Left colon (tissue), 2 donors: Measurements from ENCODE around the gene LCAT. TPM values are rescaled to one million over a fixed set of nuclear protein-coding genes. Genes with fewer than 3 reads are reported as not detected.

Experiments used
- ATAC-seq: fragments of 200-7000 bp; cut with Tn5 transposase; one replicate; pipeline ENCODE4 v1.9.1; 2020; ENCODE audit warnings: mild to moderate bottlenecking, moderate library complexity
- DNase-seq, 2 donors: peaks; one replicate each; pipeline ENCODE4 v3.0.0-alpha.2; 2020
- intact Hi-C, 2 donors: fragments of 100-400 bp; cut with DNase I in 1 of 2; cut with micrococcal nuclease in 1 of 2; formaldehyde crosslinking; loops; one replicate each; pipeline versions ENCODE4 v1.11.2 to v1.14.0; 2022; cut with DNase I, micrococcal nuclease
- total RNA-seq, 2 donors: library from RNA; stranded (reverse); fragmentation: NEBNext Ultra II Directional; extraction: Animal tissue kit (Norgen Biotek cat#: 25700); gene quantifications; one replicate each; pipeline ENCODE4 v1.2.1, GENCODE V29; 2021
- donor health status: DM: no; HTN: no; CAD: no.
- donor health status: DM: yes; HTN: yes; CAD: no.

The LCAT gene
- total RNA-seq, 2 donors from 2014 or later = 2.3 to 5.0 TPM

GRCh38 chr16:67971111-67971510 lies 27.2 kb upstream of the LCAT start:
- DNase-seq (no peak), ATAC-seq (no peak)
- intact Hi-C loops = no loop called here

DNA sequence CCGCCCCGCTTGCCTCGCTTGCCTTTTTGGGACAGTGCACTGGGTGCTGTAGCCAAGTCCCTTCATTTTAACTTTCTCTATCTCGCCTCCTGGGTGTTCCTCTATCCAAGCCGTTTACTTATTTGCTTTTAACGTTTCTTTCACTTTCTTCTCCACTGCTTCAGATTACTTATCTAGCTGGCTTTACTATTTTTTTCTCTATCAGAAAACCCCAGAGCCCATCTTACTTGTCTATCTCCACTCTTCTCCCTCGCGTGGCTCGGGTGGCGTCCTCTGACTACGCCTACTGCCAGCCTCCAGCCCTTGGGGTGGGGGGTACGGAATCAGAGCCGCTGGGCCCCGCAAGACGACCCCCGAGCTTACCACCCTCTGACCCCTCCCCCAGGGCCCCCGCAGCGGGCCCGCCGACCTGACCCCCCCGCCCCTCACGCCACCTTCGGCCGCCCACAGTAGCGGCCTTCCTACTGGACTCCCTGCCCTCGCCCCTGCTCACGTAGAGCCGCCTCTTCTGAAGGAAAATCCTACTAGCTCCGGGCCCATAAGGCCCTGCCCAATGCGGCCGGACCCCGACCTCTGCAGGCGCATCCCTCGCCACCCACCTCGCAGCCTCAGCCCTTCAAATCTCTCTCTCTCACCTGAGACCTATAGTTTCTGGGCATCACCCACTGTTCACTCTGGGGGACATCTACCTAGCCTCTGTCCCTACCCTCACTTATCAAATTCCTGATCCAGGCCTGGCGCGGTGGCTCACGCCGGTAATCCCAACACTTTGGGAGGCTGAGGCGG lies 25.5 kb upstream of the LCAT start:
- intact Hi-C loops = no loop called here
- ATAC-seq = no peak
- DNase-seq = peak in 1 of 2 donors; percentile 20

- DNase-seq (peak; percentile 80 to 83), ATAC-seq (peak; percentile 89)
- intact Hi-C loops = no loop called here
Observed at GRCh38 chr16:67968400-67969253, 24.7 kb upstream of the LCAT start, which contains the start of gene SLC12A4. Gene SLC12A4 (minus strand): TSS chr16:67968637. CDS start chr16:67968553, 84 bp downstream.

DNA sequence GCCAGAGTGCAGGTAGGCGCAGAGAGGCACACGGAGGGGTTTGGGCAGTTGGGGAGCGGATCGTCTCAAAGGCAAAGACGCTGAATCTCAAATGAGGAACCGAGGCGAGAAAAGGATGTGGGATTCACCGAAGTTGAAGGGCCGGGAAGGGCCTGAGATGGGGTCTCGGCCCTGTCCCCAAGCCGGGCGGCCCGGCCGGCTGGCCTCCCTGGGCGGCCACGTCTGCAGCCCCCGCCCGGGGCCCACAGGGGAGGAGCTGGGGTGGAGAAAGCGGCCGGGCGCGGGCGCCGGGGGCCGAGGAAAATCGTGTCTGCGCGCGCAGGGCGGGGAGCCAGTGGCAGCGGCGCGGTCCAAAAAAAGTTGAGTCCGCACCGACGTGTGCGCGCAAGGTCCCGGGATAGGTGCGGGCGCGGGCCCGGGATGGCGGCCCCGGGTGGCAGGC lies 24.1 kb upstream of the LCAT start:
- peak; percentile 34 for ATAC-seq
- DNase-seq = peak in 1 of 2 donors; percentile 49
- intact Hi-C loops = no loop called here

- intact Hi-C loops = no loop called here
- no peak for DNase-seq
- ATAC-seq = no peak
Observed at GRCh38 chr16:67967183-67967957, 23.4 kb upstream of the LCAT start.

DNA sequence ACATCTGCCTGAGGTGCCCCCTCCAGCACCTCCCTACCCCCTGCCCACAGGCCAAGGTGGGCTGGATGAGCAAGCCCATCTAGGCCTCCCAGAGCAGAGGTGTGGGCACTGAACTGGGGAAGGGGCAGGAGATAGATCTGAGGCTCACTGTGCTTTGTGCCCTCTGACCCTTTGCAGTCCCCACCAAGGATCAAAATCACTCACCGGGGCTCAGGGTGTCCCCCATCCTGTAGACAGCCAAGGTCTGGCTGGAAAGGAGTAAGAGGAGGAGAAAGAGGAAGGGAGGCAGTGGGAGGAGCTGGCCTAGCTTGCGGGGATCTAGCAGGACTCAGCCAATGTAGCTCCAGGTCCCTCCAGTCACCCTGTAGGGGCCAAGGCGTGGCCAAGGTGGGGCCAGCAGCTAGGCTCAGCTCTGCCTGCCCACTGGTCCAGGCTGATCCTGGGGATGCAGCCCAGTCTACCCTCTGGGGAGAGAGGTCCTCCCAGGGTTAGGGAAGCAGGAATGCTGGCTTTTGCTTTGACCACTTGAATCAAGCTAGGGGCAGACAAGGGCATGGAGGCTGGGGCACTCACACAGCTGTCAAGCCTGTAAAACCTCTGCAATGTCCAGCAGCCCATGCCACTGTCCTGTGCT lies 22.7 kb upstream of the LCAT start:
- peak in 1 of 2 donors; percentile 54 for DNase-seq
- intact Hi-C loops = no loop called here
- ATAC-seq = no peak

DNA sequence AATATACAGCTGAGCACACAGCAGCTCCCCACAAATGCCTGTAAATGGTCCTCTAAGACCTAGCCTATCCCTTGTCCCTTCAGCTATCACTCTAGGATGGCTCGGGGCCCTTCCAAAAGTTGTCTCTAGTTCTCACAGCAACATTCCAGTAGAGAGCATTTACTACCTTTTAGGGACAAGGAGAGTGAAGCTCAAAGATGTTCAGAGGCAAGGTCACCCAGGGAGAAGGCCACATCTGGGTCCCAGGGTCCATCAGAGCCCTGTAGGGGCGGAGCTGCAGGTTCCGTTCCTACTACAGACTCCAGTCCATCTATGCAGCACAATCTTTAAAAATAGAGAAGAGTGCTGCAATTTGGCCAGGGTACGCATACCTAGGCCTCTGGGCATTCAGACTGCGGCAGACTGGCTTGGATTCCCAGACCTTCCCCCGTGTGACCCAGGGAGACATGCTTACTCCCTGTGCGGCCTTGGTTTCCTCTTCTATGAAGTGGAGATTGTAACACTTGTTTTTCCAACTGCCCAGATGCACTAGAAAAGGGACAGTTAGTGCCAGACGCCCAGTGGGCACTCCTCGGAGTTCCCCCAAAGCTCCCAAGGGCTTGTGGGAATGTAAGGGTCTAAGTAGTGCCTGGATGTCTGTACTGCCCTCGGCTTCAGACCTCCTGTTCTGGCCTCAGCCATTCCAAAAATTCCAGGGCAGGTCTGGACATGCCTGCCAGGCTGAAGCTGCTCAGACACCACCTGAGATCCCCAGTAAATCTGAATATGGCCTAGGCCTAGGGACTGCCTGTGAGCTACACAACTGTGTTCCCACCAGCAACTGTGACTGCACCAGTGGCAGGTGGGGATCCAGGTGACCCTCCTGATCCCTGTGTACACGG lies 22.0 kb upstream of the LCAT start:
- DNase-seq (no peak), ATAC-seq (no peak)
- intact Hi-C loops = no loop called here

DNA sequence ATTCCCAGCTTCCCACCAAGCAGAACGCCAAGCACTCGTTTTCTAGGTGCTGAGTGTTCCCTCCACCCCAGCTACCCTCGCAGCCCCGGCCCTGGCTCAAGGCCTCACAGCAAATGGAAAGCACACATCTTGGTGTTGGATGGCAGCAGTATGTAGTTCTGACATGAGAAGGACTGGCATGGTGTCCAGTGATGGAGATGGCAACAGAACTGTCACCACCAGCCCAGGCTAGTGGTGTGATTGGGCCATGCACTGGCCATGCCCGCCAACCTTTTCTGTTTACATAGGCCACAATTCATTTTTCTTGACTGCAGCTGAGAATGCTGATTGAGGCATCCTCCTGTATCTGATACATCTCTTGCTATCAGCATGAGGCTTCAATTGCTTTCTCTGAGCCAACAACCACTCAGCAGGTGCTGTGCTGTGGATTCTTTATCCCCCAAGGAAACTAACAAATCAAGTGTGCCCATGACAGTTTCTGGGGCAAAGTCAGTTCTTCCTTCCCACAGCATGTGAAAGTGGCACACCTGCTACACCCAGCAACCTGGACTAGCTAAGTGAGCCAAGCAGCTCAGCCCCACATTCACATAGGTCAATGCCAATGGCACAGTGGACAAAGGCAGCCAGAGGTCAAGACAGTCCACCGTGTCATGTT lies 20.7 kb upstream of the LCAT start:
- intact Hi-C loops = no loop called here
- ATAC-seq (no peak), DNase-seq (no peak)

DNA sequence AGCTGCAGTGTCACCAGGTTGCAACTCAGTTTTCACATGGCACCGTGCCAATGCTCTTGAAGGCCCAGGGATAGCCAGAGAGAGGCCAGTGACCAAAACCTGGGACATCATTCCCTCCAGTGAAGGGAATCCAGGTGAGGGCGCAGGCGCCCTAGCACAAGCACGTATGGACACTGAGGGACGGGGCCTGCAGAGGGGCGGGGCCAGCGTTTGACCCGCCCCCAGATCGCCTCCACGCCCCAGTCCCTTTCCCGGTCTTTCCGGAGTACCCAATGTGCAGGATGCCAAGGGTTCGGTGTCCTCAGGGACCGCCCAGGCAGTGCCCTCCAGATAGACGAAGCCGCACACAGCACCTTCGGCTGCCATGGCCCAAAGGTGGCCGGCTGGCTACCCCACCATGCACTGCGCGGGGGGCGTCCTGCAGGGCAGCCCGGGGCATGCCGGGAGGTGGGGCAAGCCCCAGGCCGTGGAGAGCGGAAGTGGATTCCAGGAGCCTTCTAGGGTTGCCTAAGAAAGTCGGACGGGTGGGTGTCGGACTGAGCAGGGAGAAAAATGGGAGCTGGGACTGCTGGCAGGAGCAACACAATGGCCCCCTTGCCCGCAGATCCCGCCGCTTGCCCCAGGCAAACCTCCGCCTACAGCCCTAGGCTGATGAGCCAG lies 19.9 kb upstream of the LCAT start:
- intact Hi-C loops = no loop called here
- DNase-seq (no peak), ATAC-seq (no peak)

DNA sequence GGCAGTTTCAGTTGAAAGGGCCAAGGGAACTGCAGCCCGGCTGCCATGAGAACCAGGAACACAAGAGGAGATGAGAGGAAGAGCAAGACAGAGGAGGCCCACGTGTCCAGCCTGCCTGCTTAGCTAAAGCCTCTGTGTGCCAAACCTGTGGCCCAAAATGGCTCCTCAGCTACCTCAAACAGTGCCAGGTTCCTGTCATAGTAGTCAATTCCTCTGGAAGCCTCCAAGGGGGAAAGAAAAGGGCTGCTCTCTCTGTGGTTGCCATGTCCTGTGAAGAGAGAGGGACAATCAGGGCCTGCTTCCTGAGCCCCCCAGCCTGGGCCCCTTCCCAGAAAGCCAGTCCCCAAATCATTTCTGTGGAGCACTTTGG lies 19.4 kb upstream of the LCAT start:
- no peak for ATAC-seq
- DNase-seq = no peak
- intact Hi-C loops = no loop called here

DNA sequence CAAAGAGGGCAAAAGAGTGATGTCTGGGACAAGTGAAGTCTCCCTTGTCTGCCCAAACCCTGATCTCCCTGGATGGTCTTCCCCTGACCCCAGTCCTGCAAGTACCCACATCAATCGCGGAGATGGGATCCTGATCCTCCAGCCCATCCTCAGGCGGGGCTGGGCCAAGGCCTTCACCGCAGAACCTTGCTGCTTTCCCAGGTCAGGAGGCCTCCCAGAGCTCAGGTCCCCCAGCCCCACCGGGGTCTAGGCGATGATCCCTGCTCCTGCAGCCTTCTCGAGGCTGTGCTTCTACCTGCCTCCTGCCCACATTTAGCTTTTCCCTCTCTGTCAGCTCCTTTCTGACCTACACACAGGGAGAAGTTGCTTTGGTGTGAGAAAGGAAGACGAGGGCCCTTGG lies 18.2 kb upstream of the LCAT start:
- ATAC-seq = no peak
- DNase-seq = no peak

DNA sequence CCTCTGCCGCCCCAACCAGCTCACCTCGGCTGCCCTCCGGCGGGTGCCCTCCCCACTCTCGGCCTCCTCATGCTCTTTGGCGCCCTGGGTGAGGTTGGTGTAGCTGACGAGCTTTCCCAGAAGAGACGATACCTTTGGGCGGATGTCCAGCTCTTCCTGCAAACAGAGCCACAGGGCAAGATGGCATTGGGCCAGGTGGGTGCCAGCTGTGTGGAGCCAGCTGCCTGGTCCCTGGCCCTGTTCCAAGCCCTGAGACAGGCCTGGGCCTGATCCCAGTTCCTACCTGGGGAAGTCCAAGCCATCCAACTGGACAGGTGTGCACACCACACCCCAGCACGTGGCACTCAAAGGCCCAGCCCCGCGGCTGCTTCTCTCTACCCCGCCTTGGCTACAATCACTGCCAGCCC lies 17.6 kb upstream of the LCAT start:
- DNase-seq (peak; percentile 89 to 92), ATAC-seq (peak; percentile 91)
- intact Hi-C loops = no loop called here

More for the DNA sequence above, 18.2 kb upstream of the LCAT start:
- intact Hi-C loops = no loop called here

- DNase-seq = peak; percentile 60 to 68
- intact Hi-C loops = no loop called here
Observed at GRCh38 chr16:67959536-67960329, 15.8 kb upstream of the LCAT start.

GRCh38 chr16:67957622-67958021 lies 13.7 kb upstream of the LCAT start:
- intact Hi-C loops = no loop called here
- ATAC-seq (no peak), DNase-seq (no peak)

More at GRCh38 chr16:67959536-67960329, 15.8 kb upstream of the LCAT start:
- ATAC-seq = peak; percentile 59

- DNase-seq (no peak), ATAC-seq (no peak)
- intact Hi-C loops = no loop called here
Observed at GRCh38 chr16:67954421-67955196, 10.7 kb upstream of the LCAT start.
